ENCODE data around the gene CBFA2T3.

DNA sequence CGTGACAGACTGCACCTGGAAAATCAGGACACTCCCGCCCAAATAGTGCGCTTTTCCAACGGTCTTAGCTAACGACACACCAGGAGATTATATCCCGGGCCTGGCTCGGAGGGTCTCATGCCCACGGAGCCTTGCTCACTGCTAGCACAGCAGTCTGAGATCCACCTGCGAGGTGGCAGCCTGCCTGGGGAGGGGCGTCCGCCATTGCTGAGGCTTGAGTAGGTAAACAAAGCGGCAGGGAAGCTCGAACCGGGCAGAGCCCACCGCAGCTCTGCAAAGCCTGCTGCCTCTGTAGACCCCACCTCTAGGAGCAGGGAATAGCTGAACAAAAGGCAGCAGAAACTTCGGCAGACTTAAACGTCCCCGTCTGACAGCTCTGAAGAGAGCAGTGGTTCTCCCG is 125.4 kb downstream of the CBFA2T3 start:
- TF ChIP-seq CTCF (IDR thresholded peaks at IDR 0.05) (no peak), POLR2A (IDR thresholded peaks at IDR 0.05) (no peak), EP300 (IDR thresholded peaks at IDR 0.05) (no peak)

Measured in tibial nerve (tissue), 4 donors.